ENCODE data around the gene TEKT5. TPM values are rescaled to one million over a fixed set of nuclear protein-coding genes. Genes with fewer than 3 reads are reported as not detected.

TEKT5 gene
- total and polyA plus RNA-seq, 8 donors: 0.17 to 1.1 (median 0.26) TPM; not detected in 1

- no peak for DNase-seq
- 59 to 69% methylated on average over 2 of the region's 2 CpGs for WGBS, 2 donors
- H3K4me3 ChIP-seq: no peak overlapping the region
- peaks cover 8 to 47% (median 19%) of the 10 kb centered on the region in 3 donors for H3K4me1 ChIP-seq
- no peak for ATAC-seq
- peak overlapping the region in 2 of 4 donors; percentile 65 to 66 for H3K27ac ChIP-seq
- no peak for TF ChIP-seq CTCF (IDR thresholded peaks at IDR 0.05)
- H3K9me3 ChIP-seq: no peaks in the 10 kb centered on the region
- intact Hi-C loops (cut with DNase I): no loop called here
- H3K27me3 ChIP-seq: no peaks in the 10 kb centered on the region
- H3K36me3 ChIP-seq: no peaks in the 10 kb centered on the region
- FAIRE-seq: no peak
Measured at GRCh38 chr16:10740845-10741208, 46.1 kb upstream of the TEKT5 start.

- DNase-seq (peak in 3 of 6 donors; percentile 44 to 56 (median 49)), FAIRE-seq (no peak), ATAC-seq (peak in 1 of 4 donors; percentile 7)
- 59 to 61% methylated on average over 10 of the region's 10 CpGs for WGBS, 2 donors
- Histone ChIP-seq H3K27ac (peak overlapping the region in 2 of 4 donors; percentile 65 to 66), H3K27me3 (no peaks in the 10 kb centered on the region), H3K4me1 (peaks cover 2 to 41% (median 15%) of the 10 kb centered on the region in 3 donors), H3K36me3 (no peaks in the 10 kb centered on the region), H3K9me3 (no peaks in the 10 kb centered on the region), H3K4me3 (no peak overlapping the region)
- intact Hi-C loops (cut with DNase I): loop anchor here in 2 of 3 donors (5.0 kb wide), 2 partner anchors 218 to 223 kb away; no protein-coding TSS in a partner anchor
- TF ChIP-seq CTCF (IDR thresholded peaks at IDR 0.05): no peak
Measured at GRCh38 chr16:10740000-10740844, 45.5 kb upstream of the TEKT5 start.

GRCh38 chr16:10738231-10739077 is 43.7 kb upstream of the TEKT5 start:
- intact Hi-C loops (cut with DNase I): loop anchor here in 2 of 3 donors (5.0 kb wide), 2 partner anchors 216 to 221 kb away; no protein-coding TSS in a partner anchor
- TF ChIP-seq CTCF (IDR thresholded peaks at IDR 0.05): no peak
- no peaks in the 10 kb centered on the region for H3K9me3 ChIP-seq
- ATAC-seq (peak in 3 of 4 donors; percentile 3 to 41 (median 4)), DNase-seq (peak in 1 of 6 donors; percentile 56), FAIRE-seq (no peak)
- H3K27me3 ChIP-seq: no peaks in the 10 kb centered on the region
- peaks cover 0 to 32% (median 15%) of the 10 kb centered on the region in 3 donors for H3K4me1 ChIP-seq
- 54 to 61% methylated on average over 12 of the region's 12 CpGs for whole genome bisulfite sequencing, 2 donors
- H3K4me3 ChIP-seq: no peak overlapping the region
- H3K36me3 ChIP-seq: no peaks in the 10 kb centered on the region
- H3K27ac ChIP-seq: peak overlapping the region in 2 of 4 donors; percentile 14 to 34

GRCh38 chr16:10737068-10737625 is 42.4 kb upstream of the TEKT5 start:
- intact Hi-C loops (cut with DNase I): loop anchor here in 2 of 3 donors (5.0 kb wide), 2 partner anchors 215 to 220 kb away; no protein-coding TSS in a partner anchor
- peak; percentile 79 to 88 (median 84) for TF ChIP-seq CTCF (IDR thresholded peaks at IDR 0.05)
- Histone ChIP-seq H3K27me3 (no peaks in the 10 kb centered on the region), H3K4me1 (peaks cover 0 to 20% (median 2%) of the 10 kb centered on the region in 3 donors), H3K4me3 (peak overlapping the region in 3 of 4 donors; percentile 5 to 41 (median 31)), H3K36me3 (no peaks in the 10 kb centered on the region), H3K9me3 (no peaks in the 10 kb centered on the region), H3K27ac (peak overlapping the region in 3 of 4 donors; percentile 17 to 54 (median 50))
- ATAC-seq: peak; percentile 85 to 90 (median 89)
- 26 to 30% methylated on average over 12 of the region's 12 CpGs for WGBS, 2 donors
- no peak for FAIRE-seq
- DNase-seq: peak in 3 of 6 donors; percentile 58 to 82 (median 60)

All from pancreas (tissue), 10 donors.